Measurements from ENCODE around the gene PDZRN4.
"Not testable (repeated sequence)": the region's sequence is repeated elsewhere in the genome, so short reads cannot be mapped to it uniquely, and the experiment has no call there.

- not testable (repeated sequence) for TF ChIP-seq REST (IDR thresholded peaks at IDR 0.05; ENCODE audit: insufficient replicate concordance, low read depth); CTCF (IDR thresholded peaks at IDR 0.05; ENCODE audit: insufficient read depth, low read length); POLR2AphosphoS5 (IDR thresholded peaks at IDR 0.05; ENCODE audit: low read depth)
Observed at GRCh38 chr12:41191549-41191948, 3.4 kb downstream of the PDZRN4 start.
